GM21515 (cell line): ENCODE measurements around the gene FAHD2A.
"Not testable (repeated sequence)": the region's sequence is repeated elsewhere in the genome, so short reads cannot be mapped to it uniquely, and the experiment has no call there.

Experiments
- ATAC-seq: cut with Tn5 transposase; IDR thresholded peaks from one replicate; pipeline ENCODE4 v1.9.1; 2021; ENCODE audit not compliant: unreplicated experiment

The FAHD2A gene

DNA sequence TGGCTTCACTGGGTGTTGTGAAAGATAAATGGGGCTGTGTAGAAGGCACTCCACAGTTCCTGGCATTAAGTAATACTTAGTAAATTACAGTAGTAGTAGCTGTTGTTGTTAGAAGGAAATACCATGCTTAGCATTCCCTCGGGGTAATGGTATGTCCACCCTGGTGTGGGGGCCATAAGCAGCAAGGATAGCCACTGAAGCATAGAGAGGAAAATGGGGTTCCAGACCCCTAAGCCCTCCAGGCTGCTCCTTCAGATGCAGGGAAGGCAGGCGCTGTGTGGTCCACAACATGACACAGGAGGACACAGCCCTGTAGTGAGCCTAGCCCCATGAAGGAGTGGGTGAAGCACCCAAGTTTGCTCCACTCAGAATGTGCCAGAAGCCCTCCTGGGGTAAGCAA, 31.5 kb downstream of the FAHD2A start:
- not testable (repeated sequence) for ATAC-seq

DNA sequence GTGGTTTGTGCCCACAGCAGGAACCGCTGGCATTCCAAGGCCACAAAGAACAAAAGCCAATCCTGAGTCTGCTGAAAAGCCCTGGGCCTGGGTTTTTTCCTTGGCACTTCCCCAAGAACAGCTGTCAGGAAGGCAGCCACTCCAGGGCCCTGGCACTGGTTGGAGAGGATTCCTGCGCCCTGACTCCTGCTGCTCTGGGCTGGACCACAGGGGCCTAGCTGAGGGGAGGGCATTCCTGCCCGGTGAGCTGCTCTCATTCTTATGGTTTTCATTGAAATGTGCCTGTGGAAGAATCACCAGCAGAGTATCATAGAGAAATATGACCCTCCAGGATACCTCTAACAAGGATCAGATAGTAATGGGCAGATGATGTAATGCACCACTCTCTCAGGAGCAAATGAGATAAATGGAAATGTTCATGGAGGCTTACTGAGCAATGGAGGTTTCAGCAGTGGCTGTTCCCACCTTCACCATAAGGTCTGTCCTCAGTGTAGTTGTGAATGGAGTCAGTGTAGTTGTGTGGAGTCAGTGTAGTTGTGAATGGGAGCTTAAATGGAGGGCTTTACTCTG, 32.1 kb downstream of the FAHD2A start:
- not testable (repeated sequence) for ATAC-seq

DNA sequence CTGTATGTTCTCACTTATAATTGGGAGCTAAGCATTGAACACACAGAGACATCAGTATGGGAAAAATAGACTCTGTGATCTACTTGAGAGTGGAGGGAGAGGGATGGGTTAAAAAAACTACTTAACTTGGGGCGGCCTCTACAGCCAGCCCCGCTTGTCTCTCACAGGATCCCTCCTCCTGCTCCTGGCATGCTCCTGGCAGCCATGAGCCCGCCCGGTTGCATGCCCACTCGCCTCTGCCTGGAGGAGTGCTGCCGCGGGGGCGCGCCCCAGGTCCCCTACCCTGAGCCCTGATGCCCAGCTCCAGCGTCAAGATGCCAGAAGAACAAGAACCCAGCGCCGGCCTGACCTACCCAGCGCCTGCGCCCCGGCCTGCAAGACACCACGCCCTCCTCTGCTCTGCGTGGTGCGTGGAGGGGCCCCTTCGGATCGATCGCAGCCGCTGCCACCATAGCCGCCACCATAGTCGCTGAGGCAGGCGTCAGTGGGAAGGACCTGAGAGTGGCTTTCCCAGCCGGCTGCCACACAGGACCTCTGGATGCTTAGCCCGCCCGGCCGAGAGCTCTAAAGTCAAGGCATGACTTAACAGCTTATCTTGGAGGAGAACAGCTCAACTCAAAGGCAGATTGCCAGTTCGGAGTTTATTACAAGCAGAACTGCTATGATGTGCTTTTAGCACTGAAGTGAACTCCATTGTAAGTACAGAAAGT, 32.8 kb downstream of the FAHD2A start:
- ATAC-seq: not testable (repeated sequence)

DNA sequence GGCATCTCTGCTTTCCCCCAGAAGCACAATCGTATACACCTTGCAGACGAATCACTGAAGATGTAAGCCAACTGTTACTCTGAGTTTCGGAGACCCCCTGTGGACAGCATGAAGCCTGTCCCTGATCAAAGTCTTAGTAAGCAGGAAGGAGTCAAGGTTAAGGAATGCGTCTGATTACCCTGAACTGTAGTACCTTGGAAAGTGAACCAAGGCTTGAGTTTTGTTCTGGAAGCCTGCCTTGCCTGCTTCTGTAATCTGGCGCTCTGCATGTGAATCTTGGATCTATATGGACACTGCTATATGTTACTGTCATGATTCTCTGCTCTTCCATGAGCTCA, 33.3 kb downstream of the FAHD2A start:
- ATAC-seq: not testable (repeated sequence)

DNA sequence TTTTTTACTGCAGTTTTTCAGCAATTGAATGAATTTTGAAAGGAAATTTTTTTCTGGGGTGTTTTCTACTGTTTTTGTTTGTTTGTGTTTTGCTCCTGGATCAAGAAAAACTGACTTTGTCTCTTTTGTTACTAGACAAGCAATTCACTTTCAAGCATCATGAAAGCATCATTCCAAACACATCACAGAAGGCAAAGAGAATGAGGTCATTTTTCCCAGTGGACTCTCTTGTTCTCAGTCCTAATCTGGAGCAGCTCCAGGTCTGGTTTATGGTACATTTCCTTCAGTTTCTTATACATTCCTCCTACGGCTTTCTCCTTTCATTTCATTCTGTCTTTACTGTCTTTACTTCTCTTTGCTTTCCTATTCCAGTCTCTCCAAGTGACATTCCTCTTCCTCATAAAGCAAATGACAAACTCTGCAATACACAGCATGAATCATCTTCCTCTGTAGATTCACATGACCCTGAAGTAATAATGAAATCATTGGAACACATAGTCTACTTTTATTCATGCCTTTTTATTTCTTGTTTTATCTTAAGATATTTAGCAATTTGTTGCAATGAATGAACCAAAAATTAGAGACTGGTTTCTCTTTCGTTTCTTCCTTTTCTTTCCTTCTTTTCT, 40.1 kb downstream of the FAHD2A start:
- not testable (repeated sequence) for ATAC-seq

DNA sequence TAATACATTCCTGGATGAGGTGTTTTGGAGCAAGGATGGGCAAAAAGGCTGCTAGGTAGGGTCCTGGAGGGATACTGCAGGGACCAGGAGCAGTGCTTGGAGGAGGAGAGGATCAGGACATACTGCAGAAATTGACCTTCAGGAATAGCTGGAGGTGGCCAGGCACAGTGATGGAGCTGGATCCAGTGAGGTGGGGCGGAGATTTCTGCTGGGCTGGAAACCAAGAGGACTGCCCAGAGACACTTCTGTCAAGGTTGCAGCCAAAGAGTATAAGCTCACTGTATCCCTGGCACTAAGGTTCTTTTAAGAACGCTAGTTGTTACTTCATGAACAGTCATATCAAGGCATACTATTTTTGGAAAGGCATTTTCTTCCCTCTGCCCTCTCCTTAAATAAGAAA, 42.8 kb downstream of the FAHD2A start:
- ATAC-seq: not testable (repeated sequence)

DNA sequence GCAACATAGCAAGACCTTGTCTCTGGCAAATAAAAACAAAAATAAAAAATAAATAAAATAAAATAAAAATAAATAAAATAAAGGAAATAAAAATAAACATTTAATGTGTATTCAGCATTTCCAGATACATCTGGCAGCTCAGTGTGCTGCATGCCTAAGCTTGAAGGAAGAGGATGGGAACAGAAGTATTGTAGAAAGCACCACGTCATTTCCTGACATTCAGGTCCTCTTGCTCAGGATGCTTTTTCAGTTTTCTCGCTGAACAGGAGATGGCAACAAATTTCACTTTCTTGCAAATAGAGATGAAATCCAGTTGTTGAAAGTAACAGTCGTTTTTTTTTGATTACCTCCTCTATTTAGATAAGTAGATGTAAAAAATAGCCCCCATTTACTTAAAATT, 60.8 kb downstream of the FAHD2A start:
- not testable (repeated sequence) for ATAC-seq
